GM18861 (cell line): ENCODE results near the gene FREM1.

ENCODE experiments used
- ATAC-seq: cut with Tn5 transposase; IDR thresholded peaks from one replicate; pipeline ENCODE4 v1.9.1; 2021; ENCODE audit not compliant: unreplicated experiment

FREM1 gene

GRCh38 chr9:14766299-14766698 is 143.9 kb downstream of the FREM1 start:
- no peak for ATAC-seq

- ATAC-seq = no peak
Observed at GRCh38 chr9:14761584-14761983, 148.6 kb downstream of the FREM1 start.

- no peak for ATAC-seq
Observed at GRCh38 chr9:14760060-14760459, 150.2 kb downstream of the FREM1 start.

GRCh38 chr9:14756291-14756690 is 153.9 kb downstream of the FREM1 start:
- ATAC-seq = no peak

GRCh38 chr9:14752871-14753270 is 157.4 kb downstream of the FREM1 start:
- no peak for ATAC-seq

GRCh38 chr9:14752271-14752670 is 158.0 kb downstream of the FREM1 start:
- no peak for ATAC-seq

GRCh38 chr9:14750821-14751220 is 159.4 kb downstream of the FREM1 start:
- ATAC-seq = no peak

- ATAC-seq = no peak
Observed at GRCh38 chr9:14749741-14750211, 160.5 kb downstream of the FREM1 start.

- ATAC-seq = no peak
Observed at GRCh38 chr9:14748373-14748772, 161.9 kb downstream of the FREM1 start.

GRCh38 chr9:14747111-14747510 is 163.1 kb downstream of the FREM1 start:
- no peak for ATAC-seq

GRCh38 chr9:14746626-14747025 is 163.6 kb downstream of the FREM1 start:
- no peak for ATAC-seq

- no peak for ATAC-seq
Observed at GRCh38 chr9:14744768-14745167, 165.5 kb downstream of the FREM1 start.

GRCh38 chr9:14741369-14741768 is 168.9 kb downstream of the FREM1 start:
- ATAC-seq = peak; percentile 98

GRCh38 chr9:14733133-14733532 is 177.1 kb downstream of the FREM1 start:
- ATAC-seq = no peak

- no peak for ATAC-seq
Observed at GRCh38 chr9:14731294-14731981, 178.8 kb downstream of the FREM1 start.

- ATAC-seq = no peak
Observed at GRCh38 chr9:14730461-14730898, 179.7 kb downstream of the FREM1 start.

GRCh38 chr9:14723301-14723700 is 186.9 kb downstream of the FREM1 start:
- no peak for ATAC-seq

GRCh38 chr9:14722391-14723035 is 187.7 kb downstream of the FREM1 start, which contains the start of gene CER1:
Gene CER1, minus strand, starts transcription at chr9:14722733. Its CDS starts 61 bp downstream, at chr9:14722672.
- no peak for ATAC-seq

- ATAC-seq = no peak
Observed at GRCh38 chr9:14719231-14719923, 190.9 kb downstream of the FREM1 start.

GRCh38 chr9:14715102-14715501 is 195.1 kb downstream of the FREM1 start:
- no peak for ATAC-seq

- no peak for ATAC-seq
Observed at GRCh38 chr9:14713187-14713767, 197.0 kb downstream of the FREM1 start.
